ENCODE results near the gene DYNLT5.

- TF ChIP-seq CTCF (IDR thresholded peaks at IDR 0.05; ENCODE audit: low read depth, low read length) (no peak), POLR2A (IDR thresholded peaks at IDR 0.05; ENCODE audit: extremely low read depth, insufficient read length) (no peak), MYC (IDR thresholded peaks at IDR 0.05; ENCODE audit: low read depth, low read length) (no peak)
- TF ChIP-seq, protein P1, sequence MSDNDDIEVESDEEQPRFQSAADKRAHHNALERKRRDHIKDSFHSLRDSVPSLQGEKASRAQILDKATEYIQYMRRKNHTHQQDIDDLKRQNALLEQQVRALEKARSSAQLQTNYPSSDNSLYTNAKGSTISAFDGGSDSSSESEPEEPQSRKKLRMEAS (IDR thresholded peaks at IDR 0.05; ENCODE audit: low read depth, low read length), result no peak
Measured at GRCh38 chr1:66767626-66768025, 15.4 kb downstream of the DYNLT5 start.
